Cortex of kidney (tissue), 1 donor: ENCODE data around the gene MRPL48.

ENCODE experiments used
- DNase-seq: peaks from one replicate; lab custom pipeline; 2025; lab: John Stamatoyannopoulos, UW

The MRPL48 gene

GRCh38 chr11:73893041-73893440, 105.4 kb downstream of the MRPL48 start:
- DNase-seq = no peak

- no peak for DNase-seq
Measured at GRCh38 chr11:73894725-73895335, 107.2 kb downstream of the MRPL48 start.

GRCh38 chr11:73902303-73902702, 114.6 kb downstream of the MRPL48 start:
- no peak for DNase-seq

- DNase-seq = no peak
Measured at GRCh38 chr11:73907191-73907590, 119.5 kb downstream of the MRPL48 start.

GRCh38 chr11:73912026-73912425, 124.4 kb downstream of the MRPL48 start:
- no peak for DNase-seq

GRCh38 chr11:73913472-73913871, 125.8 kb downstream of the MRPL48 start:
- no peak for DNase-seq

- no peak for DNase-seq
Measured at GRCh38 chr11:73914284-73914683, 126.6 kb downstream of the MRPL48 start.
